ENCODE data around the gene TMEM229A.
"Not testable (repeated sequence)": the region's sequence is repeated elsewhere in the genome, so short reads cannot be mapped to it uniquely, and the experiment has no call there.

Gene TMEM229A

DNA sequence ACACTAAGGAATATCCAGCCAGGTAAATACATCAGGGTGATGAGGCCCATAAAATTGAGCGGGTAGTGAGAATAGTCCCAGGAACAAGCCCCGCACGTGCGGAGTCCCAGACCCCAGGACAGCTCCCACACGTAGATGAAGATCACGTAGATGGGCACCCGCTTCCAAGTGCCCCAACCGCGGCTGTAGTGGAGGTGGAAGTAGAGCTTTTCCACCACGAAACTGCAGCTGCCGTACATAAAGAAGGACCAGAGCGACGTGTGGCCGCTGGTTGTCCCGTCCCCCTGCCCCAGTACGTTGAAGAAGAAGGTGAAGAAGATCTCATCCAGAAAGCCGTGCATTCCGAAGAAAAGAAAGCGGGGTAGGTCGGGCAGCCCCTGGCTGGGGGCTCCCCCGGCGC is 948 bp downstream of the TMEM229A start:
- DNase-seq (ENCODE audit: low spot score), result no peak

DNA sequence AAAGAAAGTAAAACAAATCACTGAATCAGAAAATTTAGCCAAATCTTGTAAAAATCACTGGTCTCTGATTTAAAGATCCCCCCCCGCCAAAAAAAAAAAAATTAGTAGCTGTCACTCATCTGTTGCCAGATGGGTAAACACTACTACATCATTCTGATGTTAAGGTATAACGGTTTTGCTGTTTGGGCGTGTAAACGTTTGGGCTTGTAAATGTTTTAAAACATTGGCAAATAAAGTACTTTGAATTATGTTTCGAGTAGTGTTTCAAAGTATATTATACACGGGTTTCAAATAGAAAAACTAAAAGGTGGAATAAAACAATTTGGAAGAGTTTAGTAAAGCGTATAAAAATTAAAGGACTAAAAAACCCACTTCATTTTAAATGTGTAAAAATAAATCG is 1.5 kb downstream of the TMEM229A start:
- DNase-seq (ENCODE audit: low spot score), result no peak

DNA sequence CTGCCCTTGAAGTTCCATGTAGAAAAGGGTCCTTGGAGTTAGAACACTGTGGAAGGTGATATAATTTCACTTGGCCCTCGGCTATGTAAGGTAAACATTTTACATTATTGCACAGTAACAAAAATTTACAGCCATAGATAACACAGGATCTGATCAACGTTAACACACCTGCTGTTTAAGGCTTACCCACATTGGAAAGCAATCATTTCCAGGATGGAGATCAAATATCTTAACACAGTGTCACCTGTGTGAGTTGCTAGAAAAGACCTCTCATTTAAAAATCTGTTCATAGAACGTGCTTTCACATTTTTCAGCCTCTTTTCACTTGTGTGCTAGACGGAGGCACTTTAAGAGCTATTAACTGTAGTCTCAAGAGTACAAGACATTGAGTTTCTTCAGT is 1.9 kb downstream of the TMEM229A start:
- no peak for DNase-seq (ENCODE audit: low spot score)

DNA sequence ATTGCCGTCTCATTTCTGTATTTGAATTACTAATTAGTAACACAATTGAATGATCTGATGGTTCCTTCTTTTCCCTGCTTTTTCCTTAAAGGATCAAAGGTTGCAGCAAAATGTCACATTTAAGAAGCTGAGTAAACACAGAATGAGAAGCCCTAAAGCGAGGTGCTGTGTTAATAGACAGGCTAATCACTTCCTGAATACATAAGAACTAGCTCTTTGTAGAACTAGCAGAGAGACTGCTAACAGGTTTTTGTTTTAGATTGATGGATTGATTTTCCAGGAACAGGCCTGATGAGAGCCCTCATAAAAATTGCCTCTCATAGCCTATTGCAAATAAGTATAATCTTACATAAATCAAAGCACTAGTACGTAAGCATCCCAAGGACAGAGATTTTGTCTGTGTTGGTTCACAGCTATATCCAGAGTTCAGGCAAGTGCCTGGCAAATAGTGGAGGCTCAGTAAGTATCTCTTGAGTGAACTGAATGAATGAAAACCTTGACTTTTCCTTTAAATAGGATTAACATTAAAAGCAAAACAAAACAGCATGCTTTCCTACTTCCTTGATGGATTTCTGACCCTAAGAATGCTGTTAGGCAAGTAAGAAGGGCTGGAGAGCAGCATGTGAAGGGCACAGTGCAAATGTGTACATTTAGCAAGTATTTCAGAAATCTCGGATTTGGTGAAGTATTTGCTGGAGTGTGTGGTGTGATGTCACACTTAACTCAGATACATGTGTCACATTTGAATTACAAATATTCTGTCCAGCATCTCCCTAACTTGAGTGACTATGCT is 3.3 kb downstream of the TMEM229A start:
- no peak for DNase-seq (ENCODE audit: low spot score)

DNA sequence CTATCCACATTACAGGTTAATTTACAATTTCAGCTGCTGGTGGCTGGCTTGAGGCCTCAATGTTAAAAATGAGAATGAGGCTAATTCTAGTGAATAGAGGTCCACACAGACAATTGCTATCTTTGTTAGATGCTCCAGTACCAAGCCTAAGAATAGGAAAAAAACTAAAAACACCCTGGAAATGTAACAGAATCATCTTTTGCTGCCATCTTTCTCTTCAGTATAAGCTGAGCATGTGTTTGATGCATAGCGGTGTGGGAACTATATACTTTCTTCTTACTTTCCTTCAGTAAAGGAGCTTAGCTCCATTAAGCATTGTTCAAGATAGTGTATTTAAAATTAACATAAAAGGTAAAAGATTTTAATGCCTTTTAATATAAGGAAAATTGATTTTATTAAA is 5.6 kb downstream of the TMEM229A start:
- DNase-seq (ENCODE audit: low spot score), result no peak

DNA sequence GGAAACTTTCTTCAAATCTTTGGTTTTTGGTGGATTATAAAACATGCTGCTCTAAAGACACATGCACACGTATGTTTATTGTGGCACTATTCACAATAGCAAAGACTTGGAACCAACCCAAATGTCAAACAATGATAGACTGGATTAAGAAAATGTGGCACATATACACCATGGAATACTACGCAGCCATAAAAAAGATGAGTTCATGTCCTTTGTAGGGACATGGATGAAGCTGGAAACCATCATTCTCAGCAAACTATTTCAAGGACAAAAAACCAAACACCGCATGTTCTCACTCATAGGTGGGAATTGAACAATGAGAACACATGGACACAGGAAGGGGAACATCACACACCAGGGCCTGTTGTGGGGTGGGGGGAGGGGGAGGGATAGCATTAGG is 8.5 kb downstream of the TMEM229A start:
- not testable (repeated sequence) for DNase-seq (ENCODE audit: low spot score)

DNA sequence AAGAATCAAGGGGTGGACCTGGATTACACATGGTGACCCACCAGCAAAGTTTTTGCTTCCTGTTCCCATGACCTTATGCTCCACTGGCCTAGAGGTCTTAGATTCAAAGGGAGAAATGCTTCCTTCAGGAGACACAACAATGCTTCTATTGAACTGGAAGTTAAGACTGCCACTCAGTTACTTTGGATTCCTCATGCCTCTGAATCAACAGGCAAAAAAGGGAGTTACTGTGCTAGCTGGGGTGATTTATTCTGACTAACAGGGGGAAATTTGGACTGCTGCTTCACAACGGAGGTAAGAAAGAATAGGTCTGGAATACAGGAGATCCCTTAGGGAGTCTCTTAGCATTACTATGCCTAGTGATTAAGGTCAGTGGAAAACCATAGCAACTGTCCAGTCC is 10.3 kb downstream of the TMEM229A start:
- no peak for DNase-seq (ENCODE audit: low spot score)

DNA sequence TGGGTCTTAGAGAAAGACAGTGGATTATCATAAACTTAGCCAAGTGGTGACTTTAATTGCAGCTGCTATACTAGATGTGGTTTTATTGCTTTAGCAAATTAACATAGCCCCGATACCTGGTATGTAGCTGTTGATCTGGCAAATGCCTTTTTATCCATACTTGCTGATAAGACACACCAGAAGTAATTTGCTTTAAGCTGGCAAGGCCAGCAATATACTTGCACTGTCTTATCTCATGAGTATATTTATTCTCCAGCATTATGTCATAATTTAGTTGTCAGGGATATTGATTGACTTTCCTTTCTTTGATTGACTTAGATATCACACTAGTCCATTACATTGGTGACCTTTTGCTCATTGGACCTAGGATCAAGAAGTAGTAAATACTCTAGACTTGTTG is 12.8 kb downstream of the TMEM229A start:
- DNase-seq (ENCODE audit: low spot score), result no peak

DNA sequence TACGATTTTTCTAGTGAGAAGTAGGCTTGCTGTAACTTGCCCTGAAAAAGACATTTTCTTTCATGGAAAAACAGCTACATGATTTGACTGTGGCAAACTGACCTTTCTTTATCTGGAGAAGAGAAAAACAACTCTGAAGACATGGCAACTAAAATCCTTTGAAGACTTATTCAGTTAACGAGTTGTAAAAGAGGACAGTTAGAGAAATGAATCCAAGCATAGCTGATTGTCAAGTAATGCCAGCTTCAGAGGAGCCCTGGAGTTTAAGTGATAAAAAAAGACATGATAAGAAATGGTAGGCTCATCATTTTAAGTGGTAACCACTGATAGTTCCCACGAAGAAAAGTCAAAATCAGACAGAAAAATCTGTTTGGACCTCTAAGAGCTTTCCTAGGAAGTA is 19.6 kb downstream of the TMEM229A start:
- no peak for DNase-seq (ENCODE audit: low spot score)

DNA sequence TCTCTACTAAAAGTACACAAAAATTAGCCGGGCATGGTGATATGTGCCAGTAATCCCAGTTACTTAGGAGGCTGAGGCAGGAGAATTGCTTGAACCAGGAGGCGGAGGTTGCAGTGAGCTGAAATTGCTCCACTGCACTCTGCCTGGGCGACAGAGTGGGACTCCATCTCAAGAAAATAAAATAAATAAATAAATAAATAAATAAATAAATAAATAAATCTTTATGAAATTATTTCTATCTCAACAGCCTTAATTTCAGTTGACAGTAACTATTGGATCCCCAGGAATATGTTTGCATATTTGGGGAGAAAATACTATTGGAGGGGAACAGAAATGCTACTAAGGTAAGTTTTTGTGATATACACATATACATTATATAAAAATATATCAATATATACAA is 20.0 kb downstream of the TMEM229A start:
- DNase-seq (ENCODE audit: low spot score), result no peak

DNA sequence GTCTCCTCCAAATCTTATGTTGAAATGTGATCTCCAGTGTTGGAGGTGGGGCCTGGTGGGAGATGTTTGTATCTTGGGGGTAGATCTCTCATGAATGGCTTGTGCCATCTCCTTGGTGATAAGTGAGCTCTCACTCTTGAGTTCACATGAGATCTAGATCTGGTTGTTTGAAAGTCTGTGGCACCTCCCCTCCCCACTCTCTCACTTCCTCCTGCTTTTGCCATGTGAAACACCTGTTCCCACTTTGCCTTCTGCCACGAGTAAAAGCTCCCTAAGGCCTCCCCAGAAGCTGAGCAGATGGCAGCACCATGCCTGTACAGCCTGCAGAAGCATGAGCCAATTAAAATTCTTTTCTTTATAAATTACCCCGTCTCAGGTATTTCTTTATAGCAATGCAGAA is 23.5 kb downstream of the TMEM229A start:
- DNase-seq (ENCODE audit: low spot score), result no peak

DNA sequence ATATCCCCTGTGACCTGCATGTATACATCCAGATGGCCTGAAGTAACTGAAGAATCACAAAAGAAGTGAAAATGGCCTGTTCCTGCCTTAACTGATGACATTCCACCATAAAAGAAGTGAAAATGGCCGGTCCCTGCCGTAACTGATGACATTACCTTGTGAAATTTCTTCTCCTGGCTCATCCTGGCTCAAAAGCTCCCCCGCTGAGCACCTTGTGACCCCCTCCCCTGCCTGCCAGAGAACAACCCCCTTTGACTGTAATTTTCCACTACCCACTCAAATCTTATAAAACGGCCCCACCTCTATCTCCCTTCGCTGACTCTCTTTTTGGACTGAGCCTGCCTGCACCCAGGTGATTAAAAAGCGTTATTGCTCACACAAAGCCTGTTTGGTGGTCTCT is 24.6 kb downstream of the TMEM229A start:
- not testable (repeated sequence) for DNase-seq (ENCODE audit: low spot score)

DNA sequence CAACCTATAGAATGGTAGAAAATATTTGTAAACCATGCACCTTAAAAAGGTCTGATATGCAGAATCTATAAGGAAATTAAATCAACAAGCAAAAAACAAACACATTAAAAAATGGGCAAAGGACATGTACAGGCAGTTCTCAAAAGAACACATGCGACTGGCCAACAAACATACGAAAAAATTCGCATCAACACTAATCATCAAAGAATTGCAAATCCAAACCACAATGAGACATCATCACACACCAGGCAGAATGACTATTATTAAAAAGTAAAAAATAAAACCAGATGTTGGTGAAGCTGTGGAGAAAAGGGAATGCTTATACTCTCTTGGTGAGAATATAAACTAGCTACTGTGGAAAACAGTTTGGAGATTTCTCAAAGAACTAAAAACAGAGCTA is 33.2 kb downstream of the TMEM229A start:
- no peak for DNase-seq (ENCODE audit: low spot score)

DNA sequence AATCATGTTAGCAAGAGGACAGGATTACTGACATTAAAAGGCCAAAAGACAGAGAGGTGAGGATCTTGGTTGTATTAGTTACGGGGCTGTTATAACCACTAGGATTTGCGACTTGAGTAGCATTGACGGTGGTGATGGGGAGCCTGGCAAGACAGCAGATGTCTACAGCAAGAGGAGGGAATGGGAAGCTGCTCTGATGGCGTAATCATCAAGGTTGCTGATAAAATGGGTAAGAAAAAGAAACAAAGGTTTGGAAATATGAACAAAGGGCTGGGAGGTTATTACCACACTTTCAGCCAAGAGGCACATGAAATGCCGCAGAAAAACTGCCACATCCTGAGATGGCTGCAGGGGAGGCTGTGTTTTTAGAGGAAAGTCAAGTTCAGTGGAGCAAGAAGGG is 33.9 kb downstream of the TMEM229A start:
- no peak for DNase-seq (ENCODE audit: low spot score)

DNA sequence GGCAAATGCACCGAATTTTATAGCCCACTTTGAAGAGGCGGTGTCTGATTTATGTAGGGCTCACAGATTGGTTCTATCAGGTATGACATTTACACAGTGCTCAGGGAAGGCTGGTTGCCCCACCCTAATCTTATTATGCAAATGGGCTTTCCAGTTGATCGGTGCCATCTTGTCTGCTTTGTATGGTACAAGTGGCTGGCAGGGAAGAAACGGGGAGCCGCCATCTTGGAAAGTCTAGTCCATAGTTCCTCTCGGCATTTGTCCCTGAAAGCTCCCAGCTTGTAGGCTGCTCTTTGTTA is 36.6 kb downstream of the TMEM229A start:
- no peak for DNase-seq (ENCODE audit: low spot score)

DNA sequence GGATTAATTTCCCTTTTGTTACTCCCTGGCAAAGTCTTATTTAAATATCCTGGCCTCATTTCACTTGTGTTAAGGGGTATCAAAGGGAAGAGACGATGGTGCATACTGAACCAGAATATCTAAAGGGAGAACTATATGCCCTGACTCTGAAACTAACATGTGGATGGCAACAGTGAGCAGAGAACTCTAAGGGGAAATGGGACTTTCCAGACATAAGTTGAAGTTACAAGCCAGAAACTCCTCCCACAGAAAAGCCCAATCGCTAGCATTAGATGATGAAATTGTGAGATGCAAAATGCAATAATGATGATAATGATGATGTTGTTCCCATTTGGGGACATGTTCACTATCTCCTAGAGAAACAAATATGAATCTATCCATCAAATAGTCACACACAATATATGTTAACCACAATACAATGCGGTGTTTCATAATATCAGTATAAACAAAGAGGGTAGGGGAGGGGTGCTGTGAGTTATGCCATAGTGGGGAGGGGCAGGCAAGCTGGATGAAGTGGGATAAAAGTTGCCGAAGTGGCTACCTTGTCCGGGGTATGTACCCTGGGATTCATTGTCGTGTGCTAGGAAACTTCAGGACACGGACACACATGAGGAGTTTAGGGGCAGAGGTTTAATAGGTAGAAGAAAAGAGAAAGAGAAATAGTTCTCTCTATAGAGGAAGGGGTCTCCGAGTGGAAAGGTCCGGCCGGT is 37.1 kb downstream of the TMEM229A start:
- no peak for DNase-seq (ENCODE audit: low spot score)

DNA sequence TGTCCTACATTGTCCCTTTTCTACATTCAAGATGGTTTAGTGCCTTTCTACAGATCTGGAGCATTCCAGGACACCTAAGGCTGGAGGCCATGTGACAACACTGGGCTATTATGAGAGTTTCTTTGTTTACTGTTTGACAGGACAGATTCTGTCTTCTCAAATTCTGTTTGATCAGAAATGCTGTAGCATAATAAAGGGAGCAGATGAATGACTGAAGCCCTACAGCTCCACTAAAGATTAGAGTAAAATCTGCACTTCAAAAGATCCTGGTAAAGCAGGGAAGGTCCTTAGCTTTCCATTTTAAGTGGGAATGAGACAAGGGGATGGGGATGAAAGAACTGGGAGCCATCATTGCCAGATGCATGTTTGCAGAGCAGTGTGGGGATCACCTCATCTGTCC is 38.4 kb downstream of the TMEM229A start:
- DNase-seq (ENCODE audit: low spot score), result no peak

DNA sequence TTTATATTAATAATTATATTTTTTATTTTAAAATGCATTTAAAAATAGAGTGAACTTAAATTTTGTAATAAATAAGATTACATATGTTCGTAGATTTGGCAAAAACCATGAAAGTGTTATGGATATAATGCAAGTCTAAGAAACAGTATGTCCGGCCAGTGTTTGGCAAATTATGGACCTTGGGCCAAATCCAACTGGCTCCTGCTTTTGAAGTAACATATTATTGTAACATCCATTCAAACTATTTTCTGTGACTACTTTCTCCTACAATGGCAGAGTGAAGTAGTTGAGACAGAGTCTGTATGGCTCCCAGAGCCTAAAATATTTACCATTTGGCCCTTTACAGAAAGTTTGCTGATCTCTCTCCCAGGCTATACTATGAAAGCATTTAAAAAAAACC is 38.9 kb downstream of the TMEM229A start:
- no peak for DNase-seq (ENCODE audit: low spot score)

DNA sequence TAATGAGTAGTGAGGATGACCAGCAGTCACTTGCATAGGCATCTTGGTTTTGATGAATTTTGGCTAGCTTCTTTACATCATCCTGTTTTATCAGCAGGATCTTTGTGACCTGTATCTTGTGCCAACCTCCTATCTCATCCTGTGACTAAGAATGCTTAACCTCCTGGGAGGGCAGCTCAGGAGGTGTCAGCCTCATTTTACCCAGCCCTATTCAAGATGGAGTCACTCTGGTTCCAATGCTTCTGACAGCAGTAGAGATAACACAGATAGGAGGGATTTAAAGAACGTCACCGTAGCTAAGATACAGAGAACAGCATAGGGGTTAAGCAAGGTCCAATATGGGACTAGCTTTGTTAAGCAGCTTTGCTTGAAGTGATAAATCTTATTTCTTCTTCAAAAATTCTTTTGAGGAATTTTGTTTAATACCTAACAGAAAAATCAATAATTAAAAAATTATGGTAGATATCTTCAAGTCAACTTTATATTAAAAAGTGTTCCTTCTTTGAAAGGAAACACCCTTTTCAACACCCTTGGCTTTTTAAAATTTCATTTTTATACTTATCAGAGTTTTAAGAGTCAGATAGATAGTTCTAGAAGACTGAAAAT is 39.9 kb downstream of the TMEM229A start:
- DNase-seq (ENCODE audit: low spot score), result no peak

DNA sequence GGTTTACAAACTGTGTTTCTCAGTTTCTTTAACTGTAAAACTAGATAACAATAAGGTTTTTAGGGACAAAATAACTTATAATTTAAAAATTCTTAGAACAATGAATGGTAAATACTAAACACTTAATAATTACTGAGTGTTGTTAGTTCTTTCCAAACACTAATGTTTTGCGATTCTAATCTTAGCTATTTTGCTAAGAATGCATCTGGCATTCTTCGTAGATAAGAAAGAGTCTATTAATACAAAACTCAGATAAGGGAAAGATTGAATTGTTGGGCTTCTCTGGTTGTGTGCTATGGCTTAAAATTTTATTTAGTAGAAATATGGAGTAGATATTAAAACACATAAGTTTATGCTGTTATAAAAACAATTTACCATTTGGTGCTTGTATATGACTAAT is 45.4 kb downstream of the TMEM229A start:
- DNase-seq (ENCODE audit: low spot score), result no peak
